GM18873 (cell line): ENCODE measurements around the gene SLC1A7.

Experiments used
- ATAC-seq: cut with Tn5 transposase; IDR thresholded peaks from one replicate; pipeline ENCODE4 v1.9.1; 2021; ENCODE audit warnings: mild to moderate bottlenecking, moderate library complexity, moderate number of reproducible peaks; ENCODE audit not compliant: unreplicated experiment, low FRiP score

The SLC1A7 gene

GRCh38 chr1:53093451-53093754 lies 49.0 kb downstream of the SLC1A7 start:
- no peak for ATAC-seq

DNA sequence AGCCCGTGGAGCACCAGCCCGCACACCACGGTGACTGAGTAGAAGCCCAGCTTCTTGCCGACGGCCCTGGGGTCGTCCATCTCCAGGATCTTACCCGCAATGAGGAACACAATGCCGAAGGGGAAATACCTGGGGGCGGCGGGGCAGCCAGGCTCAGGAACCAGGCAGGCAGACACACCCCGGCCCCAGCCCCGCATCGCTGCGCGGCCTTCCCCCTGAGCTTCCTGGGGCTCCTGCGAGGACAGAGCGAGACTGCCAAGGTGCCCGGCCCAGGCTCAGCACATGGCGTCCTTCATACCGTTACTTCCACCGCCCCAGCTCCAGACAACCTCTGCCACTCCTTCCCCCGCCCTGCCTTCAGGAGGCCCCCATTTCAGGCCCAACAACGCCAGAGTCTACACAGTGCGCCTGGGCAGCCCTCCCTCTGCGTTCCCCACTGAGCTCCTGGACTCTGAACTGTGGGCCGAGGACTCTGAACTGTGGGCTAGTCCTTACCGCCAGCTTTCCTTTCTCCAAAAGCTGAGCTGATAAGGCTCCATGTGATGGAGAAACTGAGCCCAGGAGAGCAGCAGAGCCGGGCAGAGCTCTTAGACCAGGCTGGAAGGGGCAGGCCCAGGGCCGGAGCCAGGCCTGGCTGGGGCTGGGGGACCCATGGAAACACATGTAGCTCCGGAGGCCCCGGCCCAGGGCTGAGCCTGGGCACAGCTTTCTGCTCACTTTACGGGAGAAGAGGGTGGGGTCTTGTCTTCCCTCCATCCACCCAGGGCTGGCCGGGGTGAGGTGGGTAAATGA lies 49.6 kb downstream of the SLC1A7 start:
- no peak for ATAC-seq

GRCh38 chr1:53091841-53092645 lies 50.4 kb downstream of the SLC1A7 start:
- ATAC-seq: no peak

- no peak for ATAC-seq
These were observed 52.0 kb downstream of the SLC1A7 start for GRCh38 chr1:53090227-53091147.

GRCh38 chr1:53089478-53090226 lies 52.8 kb downstream of the SLC1A7 start:
- ATAC-seq: no peak

DNA sequence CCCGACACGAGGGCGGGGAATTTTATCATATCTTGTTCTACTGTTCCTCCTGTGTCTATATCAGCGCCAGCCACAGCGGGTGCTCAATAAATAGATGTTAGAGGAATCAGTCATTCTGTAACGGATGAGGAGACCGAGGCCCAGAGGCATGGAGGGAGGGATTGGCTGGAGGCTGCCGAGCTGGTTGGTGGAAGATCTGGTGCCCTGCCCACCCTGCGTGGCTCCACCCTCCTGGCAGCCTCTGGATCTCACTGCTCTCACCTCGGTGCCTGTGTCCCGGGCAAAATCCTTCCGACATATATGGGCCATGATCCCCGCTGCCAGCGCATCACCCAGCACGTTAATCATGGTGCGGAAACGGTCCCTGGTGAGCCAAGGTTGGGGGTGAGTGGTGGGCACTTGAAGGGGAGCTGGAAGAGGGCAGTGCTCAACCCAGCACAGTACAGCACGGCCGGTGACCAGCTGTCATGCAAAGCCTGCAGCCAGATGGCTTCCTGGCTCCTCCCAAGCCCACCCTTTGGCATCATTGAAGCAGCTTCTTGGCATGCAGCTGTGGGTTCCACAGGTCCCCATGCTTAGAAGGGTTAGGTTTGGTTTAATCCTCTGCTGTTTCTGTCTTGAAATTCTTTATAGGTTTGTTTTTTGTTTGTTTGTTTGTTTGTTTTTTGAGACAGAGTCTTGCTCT lies 53.7 kb downstream of the SLC1A7 start:
- ATAC-seq: no peak

DNA sequence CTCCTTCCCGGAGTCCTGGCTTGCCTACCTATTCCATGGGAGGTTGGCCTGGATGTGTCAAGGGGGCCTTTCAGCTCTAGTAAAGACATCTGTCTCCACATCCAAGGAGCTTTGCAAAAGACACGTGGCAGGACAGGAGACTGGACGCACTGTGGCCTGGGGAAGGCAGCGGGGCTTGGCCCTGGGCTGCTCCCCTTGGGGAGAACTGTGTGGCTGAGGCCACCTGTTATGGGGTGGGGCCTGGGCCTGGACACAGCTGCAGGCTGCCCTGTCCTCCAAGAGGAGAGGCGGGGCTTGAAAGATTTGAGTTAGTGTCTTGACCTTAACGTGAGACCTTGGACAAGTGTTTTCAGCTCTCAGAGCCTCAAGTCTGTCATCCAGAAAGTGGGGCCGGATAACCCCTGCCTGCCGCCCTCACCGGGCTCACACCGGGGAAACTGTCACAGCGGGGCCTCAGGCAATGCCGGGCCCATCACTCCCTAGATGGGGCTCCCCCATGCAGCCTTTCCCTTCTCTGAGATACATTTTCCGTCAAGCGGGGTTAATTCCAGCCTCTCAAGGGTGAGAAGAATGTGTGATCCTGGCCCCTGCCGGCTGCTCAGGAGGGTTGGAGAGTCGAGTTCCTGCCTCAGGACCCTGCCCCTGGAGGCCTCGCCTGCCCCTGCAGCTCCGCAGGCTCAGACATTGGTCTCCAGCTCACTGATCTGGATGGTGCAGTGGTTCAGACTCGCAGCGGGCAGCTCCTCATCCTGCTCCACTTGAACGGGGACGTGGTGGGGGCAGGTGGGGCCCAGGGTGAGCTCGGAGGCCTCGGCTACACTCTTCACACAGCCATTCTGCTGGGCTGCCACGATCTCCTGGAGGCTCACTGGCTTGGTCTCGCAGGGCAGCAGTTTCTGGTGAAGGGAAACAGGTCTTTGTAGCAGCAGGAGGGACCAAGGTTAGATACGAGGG lies 54.8 kb downstream of the SLC1A7 start:
- ATAC-seq: no peak

- no peak for ATAC-seq
These were observed 55.9 kb downstream of the SLC1A7 start for GRCh38 chr1:53086491-53087070.

DNA sequence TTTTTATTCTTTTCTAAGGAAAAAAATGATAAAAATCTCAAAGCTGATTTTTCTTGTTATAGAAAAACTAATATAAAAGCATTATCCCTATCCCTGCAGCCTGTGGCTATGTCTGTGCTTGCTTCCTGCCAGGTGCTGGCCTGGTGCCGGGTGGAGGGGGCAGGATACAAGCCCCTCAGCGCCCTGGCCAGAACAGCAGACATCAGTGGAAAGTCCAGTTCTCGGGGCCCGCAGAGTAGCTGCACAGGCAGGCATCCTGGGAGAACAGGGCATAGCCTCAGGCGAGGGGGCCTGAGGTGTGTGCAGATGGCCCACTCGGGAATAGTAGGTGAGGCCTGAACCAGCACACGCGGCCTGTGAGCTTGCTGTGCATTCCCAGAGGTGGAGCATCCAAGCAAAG lies 57.0 kb downstream of the SLC1A7 start:
- no peak for ATAC-seq

DNA sequence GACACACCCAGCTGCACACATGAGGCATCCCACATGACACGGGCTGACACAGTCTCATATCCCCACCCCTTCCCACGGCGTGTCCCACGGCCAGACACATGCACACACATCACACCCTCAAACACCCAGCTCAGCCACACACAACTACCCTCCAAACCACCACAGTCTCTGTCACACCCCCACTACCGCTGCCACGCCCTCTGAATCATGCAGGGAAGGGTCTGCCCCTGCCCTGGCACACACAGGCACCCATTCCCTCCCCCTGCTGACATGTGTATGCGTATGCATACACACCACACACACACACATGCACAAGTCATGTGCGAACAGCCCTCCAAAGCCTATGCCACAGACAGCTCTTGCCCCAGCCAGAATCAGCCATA lies 57.9 kb downstream of the SLC1A7 start:
- ATAC-seq: no peak

GRCh38 chr1:53083636-53084588 lies 58.5 kb downstream of the SLC1A7 start:
- ATAC-seq: no peak

DNA sequence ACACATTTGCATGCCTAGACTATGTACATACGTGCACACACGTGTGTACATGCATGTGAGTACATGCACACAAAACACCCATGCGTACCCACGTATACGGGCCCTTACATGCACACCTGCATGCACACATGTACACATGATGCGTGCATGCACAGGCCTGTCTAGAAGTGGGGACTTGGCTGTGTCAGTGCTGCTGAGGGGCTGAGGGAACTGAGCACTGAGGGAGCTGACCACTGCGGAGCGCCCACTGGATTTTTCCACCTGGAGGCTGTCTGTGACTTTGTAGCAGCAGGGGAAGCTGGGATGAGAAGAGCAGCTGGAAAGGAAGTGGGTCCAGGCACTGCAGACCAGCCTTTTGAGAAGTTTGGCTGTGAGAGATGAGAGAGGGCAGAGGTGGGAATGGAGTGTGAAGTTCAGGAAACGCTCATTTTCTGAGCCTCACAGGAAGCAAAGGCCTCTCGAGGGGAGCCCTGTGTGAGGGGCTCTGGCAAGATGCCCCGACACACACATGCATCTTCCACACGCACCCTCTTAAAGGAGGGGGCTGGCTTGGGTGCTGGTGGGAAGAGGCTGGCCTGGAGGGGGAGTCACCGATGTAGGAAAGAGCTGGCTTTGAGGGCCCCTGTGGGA lies 59.5 kb downstream of the SLC1A7 start:
- no peak for ATAC-seq

DNA sequence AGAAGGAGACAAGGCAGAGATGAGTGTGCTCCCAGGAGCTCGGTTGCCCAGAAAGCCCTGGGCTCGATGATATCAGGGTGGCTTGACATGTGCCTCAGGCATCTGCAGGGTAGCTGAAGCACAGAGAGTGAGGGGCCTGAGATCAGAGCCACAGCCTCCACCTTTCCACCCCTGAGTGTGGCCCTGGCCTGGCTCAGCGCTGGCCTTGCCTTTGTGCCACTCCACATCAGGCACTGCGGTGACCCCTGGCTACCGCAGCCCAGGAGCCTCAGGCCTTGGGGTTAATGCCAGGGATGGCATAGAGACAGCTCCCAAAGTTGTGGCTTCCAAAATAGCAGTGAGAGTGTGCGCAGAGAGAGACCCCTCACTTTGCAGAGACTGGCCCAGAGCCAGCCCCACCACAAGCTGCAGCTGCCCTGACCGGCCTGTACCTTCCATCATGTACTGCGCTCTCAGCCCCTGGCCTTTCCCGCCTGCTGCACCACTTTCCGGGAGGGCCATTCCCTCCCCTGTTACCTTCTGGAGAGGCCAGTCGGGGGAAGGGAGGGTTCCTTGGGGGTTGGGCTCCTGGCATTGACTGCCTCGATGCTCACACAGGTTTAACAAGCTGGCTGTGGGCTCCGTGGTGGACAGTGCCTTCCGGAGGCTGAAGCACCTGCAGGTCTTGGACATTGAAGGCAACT lies 60.9 kb downstream of the SLC1A7 start:
- ATAC-seq: no peak

GRCh38 chr1:53080769-53081168 lies 61.7 kb downstream of the SLC1A7 start:
- ATAC-seq: no peak

GRCh38 chr1:53080041-53080440 lies 62.4 kb downstream of the SLC1A7 start:
- no peak for ATAC-seq

GRCh38 chr1:53079251-53079650 lies 63.2 kb downstream of the SLC1A7 start:
- no peak for ATAC-seq
